Measurements from ENCODE around the gene PHLDB3. TPM values are rescaled to one million over a fixed set of nuclear protein-coding genes. Genes with fewer than 3 reads are reported as not detected.

PHLDB3 gene
- total RNA-seq, 1 experiment from 2014 or later, result 9.0 TPM

GRCh38 chr19:43538922-43539321 is 34.4 kb upstream of the PHLDB3 start:
- no peak for DNase-seq (ENCODE audit: low spot score)
- no TSS peak for BruUV-seq (replicated peaks)
- no peak for TF ChIP-seq EZH2 (IDR thresholded peaks at IDR 0.05; ENCODE audit: borderline replicate concordance, low read depth, low read length, poor library complexity, severe bottlenecking)
- TF ChIP-seq, protein P1, sequence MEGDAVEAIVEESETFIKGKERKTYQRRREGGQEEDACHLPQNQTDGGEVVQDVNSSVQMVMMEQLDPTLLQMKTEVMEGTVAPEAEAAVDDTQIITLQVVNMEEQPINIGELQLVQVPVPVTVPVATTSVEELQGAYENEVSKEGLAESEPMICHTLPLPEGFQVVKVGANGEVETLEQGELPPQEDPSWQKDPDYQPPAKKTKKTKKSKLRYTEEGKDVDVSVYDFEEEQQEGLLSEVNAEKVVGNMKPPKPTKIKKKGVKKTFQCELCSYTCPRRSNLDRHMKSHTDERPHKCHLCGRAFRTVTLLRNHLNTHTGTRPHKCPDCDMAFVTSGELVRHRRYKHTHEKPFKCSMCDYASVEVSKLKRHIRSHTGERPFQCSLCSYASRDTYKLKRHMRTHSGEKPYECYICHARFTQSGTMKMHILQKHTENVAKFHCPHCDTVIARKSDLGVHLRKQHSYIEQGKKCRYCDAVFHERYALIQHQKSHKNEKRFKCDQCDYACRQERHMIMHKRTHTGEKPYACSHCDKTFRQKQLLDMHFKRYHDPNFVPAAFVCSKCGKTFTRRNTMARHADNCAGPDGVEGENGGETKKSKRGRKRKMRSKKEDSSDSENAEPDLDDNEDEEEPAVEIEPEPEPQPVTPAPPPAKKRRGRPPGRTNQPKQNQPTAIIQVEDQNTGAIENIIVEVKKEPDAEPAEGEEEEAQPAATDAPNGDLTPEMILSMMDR (conservative IDR thresholded peaks at IDR 0.05; ENCODE audit: low read depth, low read length), result no peak
- intact Hi-C loops (cut with micrococcal nuclease; ENCODE audit: unreplicated experiment), result loop anchor here (10.0 kb wide), 1 partner anchor 126 kb away; no protein-coding TSS in a partner anchor
- ChIA-PET CTCF (no interaction called here), POLR2A (ENCODE audit: low non-redundant PET) (no interaction called here)
- Histone ChIP-seq H3K27me3 (replicated peaks; ENCODE audit: insufficient read depth, low read depth, low read length, poor library complexity) (no peaks in the 10 kb centered on the region), H3K9me3 (ENCODE audit: low read depth, low read length, poor library complexity, severe bottlenecking) (peaks cover 5% of the 10 kb centered on the region), H3K27ac (ENCODE audit: low read depth, low read length, poor library complexity, severe bottlenecking) (no peak overlapping the region), H3K36me3 (ENCODE audit: insufficient read depth, low read length, poor library complexity, severe bottlenecking) (peaks cover 51% of the 10 kb centered on the region), H3K4me1 (ENCODE audit: insufficient read depth, low read length, poor library complexity, severe bottlenecking) (peaks cover 6% of the 10 kb centered on the region), H3K4me3 (ENCODE audit: low read depth, low read length, poor library complexity, severe bottlenecking) (no peak overlapping the region)

GRCh38 chr19:43534816-43535761 is 30.5 kb upstream of the PHLDB3 start:
- BruUV-seq (replicated peaks), result no TSS peak
- Histone ChIP-seq H3K36me3 (ENCODE audit: insufficient read depth, low read length, poor library complexity, severe bottlenecking) (peaks cover 20% of the 10 kb centered on the region), H3K9me3 (ENCODE audit: low read depth, low read length, poor library complexity, severe bottlenecking) (peaks cover 5% of the 10 kb centered on the region), H3K27ac (ENCODE audit: low read depth, low read length, poor library complexity, severe bottlenecking) (no peak overlapping the region), H3K4me1 (ENCODE audit: insufficient read depth, low read length, poor library complexity, severe bottlenecking) (peaks cover 13% of the 10 kb centered on the region), H3K4me3 (ENCODE audit: low read depth, low read length, poor library complexity, severe bottlenecking) (no peak overlapping the region), H3K27me3 (replicated peaks; ENCODE audit: insufficient read depth, low read depth, low read length, poor library complexity) (no peaks in the 10 kb centered on the region)
- CTCF ChIA-PET, result interaction anchor here (0.9 to 2.4 kb wide), 3 partner anchors 16 to 59 kb away, joined by 3 to 15 read pairs (median 4); no protein-coding TSS in a partner anchor
- TF ChIP-seq, protein P1 (conservative IDR thresholded peaks at IDR 0.05; ENCODE audit: low read depth, low read length), result peak; percentile 60
- no peak for TF ChIP-seq EZH2 (IDR thresholded peaks at IDR 0.05; ENCODE audit: borderline replicate concordance, low read depth, low read length, poor library complexity, severe bottlenecking)
- POLR2A ChIA-PET (ENCODE audit: low non-redundant PET), result interaction anchor here (0.6 kb wide), 1 partner anchor 52 kb away, joined by 12 read pairs; no protein-coding TSS in a partner anchor
- peak; percentile 56 for DNase-seq (ENCODE audit: low spot score)
- intact Hi-C loops (cut with micrococcal nuclease; ENCODE audit: unreplicated experiment), result loop anchor here (10.0 kb wide), 1 partner anchor 130 kb away; no protein-coding TSS in a partner anchor

- ChIA-PET POLR2A (ENCODE audit: low non-redundant PET) (interaction anchor here (0.6 to 0.7 kb wide), 2 partner anchors 53 to 61 kb away, joined by 4 to 12 read pairs; partner anchors contain the start of gene IRGQ), CTCF (interaction anchor here (0.5 to 2.4 kb wide), 6 partner anchors 15 to 89 kb away, joined by 3 to 15 read pairs (median 4); no protein-coding TSS in a partner anchor)
- Histone ChIP-seq H3K4me3 (ENCODE audit: low read depth, low read length, poor library complexity, severe bottlenecking) (peak overlapping the region; percentile 31), H3K4me1 (ENCODE audit: insufficient read depth, low read length, poor library complexity, severe bottlenecking) (peaks cover 13% of the 10 kb centered on the region), H3K36me3 (ENCODE audit: insufficient read depth, low read length, poor library complexity, severe bottlenecking) (peaks cover 14% of the 10 kb centered on the region), H3K27me3 (replicated peaks; ENCODE audit: insufficient read depth, low read depth, low read length, poor library complexity) (no peaks in the 10 kb centered on the region), H3K9me3 (ENCODE audit: low read depth, low read length, poor library complexity, severe bottlenecking) (peaks cover 5% of the 10 kb centered on the region), H3K27ac (ENCODE audit: low read depth, low read length, poor library complexity, severe bottlenecking) (no peak overlapping the region)
- no peak for DNase-seq (ENCODE audit: low spot score)
- no TSS peak for BruUV-seq (replicated peaks)
- intact Hi-C loops (cut with micrococcal nuclease; ENCODE audit: unreplicated experiment), result loop anchor here (10.0 kb wide), 1 partner anchor 130 kb away; no protein-coding TSS in a partner anchor
- TF ChIP-seq, protein P1 (conservative IDR thresholded peaks at IDR 0.05; ENCODE audit: low read depth, low read length), result no peak
- TF ChIP-seq EZH2 (IDR thresholded peaks at IDR 0.05; ENCODE audit: borderline replicate concordance, low read depth, low read length, poor library complexity, severe bottlenecking), result no peak
These were observed 29.8 kb upstream of the PHLDB3 start for GRCh38 chr19:43534305-43534815.

All from A673 (cell line).